GM18868 (cell line): ENCODE data around the gene MTOR.
"Not testable (repeated sequence)": the region's sequence is repeated elsewhere in the genome, so short reads cannot be mapped to it uniquely, and the experiment has no call there.

Experiments
- ATAC-seq: cut with Tn5 transposase; IDR thresholded peaks from one replicate; pipeline ENCODE4 v1.9.1; 2021; ENCODE audit warnings: mild to moderate bottlenecking, moderate library complexity; ENCODE audit not compliant: unreplicated experiment

MTOR gene

DNA sequence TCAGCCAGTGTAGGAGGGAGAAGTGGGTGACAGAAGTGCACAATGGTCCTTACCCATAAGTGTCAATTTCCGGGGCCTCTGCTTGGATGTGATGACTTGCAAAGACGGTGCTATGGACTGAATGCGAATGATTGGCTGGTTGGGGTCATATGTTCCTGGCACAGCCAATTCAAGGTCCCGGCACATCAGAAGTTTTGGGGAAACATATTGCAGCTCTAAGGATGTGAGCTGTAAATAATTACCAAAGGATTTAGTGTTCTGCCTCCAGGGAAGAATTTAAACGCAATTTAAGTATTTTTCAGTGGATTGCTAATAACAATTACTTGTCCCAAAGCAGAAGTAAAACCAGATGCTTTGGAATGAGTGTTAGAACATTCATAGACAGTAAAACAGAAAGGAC lies 135.8 kb downstream of the MTOR start:
- ATAC-seq, result no peak

DNA sequence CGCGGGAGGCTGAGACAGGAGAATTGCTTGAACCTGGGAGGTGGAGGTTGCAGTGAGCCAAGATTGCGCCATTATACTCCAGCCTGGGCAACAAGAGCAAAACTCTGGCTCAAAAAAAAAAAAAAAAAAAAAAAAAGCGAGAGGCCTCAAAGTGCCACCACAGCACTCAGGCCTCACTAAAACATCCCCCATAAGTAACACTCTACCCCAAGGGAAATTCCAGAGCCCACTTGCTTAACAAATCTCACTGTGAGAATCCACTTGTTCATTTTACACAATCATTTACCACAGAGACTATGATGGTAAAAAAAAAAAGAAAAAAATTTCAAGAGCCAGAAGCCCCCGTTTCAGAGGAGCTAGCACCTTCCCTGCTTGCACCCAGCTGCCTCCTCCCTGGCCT lies 136.4 kb downstream of the MTOR start:
- no peak for ATAC-seq

DNA sequence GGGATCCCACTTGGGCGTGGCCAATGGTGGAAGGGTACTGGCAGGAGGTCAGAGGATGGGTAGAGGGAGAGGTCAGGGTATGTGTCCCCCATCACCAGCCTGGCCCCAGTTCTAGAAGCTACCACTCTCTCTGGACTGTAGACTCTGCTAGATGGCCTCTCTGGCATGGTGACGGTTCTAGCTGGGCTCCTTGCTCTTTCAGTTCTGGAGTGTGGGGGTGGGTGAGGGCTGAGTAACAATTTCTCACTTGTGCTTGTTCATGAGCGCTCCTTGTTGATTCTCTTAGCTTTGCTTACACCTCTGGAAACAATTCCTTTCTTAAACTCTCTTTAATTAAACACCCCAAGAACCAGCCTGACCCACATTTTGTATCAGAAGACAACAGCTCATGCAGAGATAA lies 137.4 kb downstream of the MTOR start:
- ATAC-seq, result no peak

DNA sequence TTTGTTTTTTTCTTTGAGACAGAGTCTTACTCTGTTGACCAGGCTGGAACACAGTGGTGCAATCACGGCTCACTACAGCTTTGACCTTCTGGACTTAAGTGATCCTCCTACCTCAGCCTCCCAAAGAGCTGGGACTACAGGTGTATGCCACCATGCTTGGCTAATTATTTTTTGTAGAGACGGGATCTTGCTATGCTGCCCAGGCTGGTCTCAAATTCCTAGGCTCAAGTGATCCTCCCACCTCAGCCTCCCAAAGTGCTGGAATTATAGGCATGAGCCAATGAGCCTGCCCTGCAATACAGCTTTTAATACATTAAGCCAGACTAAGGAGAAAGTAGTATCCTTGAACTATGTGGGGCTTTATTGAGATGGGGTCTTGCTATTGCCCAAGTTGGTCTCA lies 146.0 kb downstream of the MTOR start:
- no peak for ATAC-seq

DNA sequence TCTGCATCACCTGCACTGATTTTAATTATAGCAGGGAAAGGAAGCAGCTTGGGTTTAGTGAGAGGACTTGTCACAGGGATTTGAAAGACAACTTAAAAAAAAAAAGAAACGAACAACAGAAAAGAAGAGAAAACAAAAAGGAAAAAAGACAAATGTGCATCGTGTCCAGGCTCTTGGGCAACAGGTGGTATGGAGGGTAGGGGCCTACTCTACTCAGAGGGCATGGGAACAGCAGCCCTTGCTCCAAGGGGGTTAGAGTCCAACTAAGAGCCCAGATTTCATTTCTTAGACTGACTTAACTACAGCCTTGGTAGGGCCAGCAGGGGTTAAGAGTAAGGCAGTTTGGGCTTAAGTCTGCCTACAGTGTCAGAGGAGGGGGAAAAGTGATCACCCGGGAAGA lies 147.4 kb downstream of the MTOR start:
- no peak for ATAC-seq

DNA sequence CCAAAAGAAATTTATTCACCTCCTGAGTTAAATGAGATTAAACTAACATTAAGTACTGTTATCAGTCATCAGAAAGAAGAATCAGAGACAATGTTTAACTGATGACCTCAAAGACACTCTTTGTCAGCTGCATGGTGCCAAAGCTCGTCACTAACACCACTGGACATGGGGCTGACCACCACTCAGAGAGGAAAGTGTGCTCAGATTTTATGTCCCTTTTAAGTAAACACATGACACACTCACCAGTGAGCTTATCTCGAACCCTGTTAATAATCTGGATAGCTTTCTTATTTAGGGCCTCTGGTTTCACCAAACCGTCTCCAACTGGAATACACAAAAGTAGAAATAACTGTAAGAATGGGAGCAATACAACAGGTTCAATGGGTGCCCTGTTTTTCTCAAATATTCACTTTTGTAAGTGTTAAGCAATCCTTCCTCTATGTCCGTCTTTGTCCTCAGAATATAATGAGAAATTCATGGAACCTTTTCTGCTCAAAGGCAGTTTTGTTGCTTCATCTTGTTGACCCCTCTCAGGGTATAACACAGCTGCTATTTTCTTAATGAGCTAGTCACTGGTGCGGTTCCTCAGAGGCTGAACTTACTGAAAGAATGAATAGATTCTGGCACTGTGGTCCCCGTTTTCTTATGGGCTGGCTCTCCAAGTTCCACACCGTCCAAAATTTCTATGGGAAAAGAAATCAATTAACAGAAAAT lies 153.1 kb downstream of the MTOR start:
- ATAC-seq, result no peak

DNA sequence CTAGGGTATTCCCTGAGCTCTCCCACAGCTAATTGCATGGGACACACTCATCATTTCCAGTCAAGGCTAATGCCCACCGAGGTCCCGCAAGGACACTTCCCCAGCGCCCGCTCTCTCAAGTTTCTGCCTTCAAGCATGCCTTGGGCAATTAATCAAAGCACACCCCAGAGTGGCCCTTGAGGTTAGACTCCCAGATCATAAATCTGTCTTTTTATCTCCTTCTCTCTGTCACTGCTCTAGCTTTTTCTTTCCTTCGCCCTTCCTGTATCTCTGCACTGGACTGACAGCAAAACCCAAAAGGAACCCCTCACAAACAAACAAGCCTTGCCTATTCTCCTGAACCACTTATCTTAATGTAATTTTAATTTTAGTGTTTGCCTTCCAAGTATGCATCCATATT lies 154.8 kb downstream of the MTOR start:
- ATAC-seq, result no peak

DNA sequence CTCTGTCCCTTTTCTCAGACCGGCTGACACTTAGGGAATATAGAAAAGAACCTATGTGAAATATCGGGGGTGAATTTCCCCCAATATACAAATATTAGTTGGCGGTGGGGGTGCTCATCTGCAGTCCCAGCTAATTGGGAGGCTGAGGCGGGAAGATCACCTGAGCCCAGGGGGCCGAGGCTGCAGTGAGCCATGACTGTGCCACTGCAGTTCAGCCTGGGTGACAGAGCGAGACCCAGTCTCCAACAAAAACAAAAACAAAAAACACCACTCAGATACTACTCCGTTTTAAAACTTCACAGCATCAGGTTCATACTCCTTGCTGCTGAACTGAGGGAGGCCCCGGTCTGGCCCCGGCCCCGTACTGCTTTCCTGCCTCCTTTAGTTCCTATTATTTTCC lies 156.8 kb downstream of the MTOR start:
- ATAC-seq, result no peak

DNA sequence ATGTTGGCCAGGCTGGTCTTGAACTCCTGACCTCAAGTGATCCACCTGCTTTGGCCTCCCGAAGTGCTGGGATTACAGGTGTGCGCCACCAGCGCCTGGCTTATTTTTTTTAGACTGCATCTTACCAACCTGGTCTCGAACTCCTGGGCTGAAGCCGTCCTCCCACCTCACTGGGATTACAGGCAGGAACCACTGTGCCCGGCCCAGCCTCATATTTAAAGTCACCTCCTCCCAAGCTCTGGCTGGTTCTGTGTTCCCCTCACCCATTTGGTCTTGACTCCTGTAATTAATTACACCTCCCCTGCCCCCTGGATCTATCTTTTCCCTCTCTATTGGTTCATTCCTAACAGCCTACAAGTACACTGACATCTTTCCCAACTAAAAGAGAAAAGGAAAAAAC lies 161.0 kb downstream of the MTOR start:
- no peak for ATAC-seq

DNA sequence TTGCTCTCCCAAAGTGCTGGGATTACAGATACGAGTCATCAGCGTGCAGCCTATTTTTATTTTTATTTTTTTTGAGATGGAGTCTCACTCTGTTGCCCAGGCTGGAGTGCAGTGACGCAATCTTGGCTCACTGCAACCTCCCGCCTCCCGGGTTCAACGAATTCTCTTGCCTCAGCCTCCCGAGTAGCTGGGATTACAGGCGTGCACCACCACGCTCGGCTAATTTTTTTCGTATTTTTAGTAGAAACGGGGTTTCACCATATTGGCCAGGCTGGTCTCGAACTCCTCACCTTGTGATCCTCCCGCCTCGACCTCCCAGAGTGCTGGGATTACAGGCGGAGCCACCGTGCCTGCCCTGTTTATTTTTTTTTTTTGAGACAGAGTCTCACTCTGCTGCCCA lies 161.5 kb downstream of the MTOR start:
- ATAC-seq, result not testable (repeated sequence)

DNA sequence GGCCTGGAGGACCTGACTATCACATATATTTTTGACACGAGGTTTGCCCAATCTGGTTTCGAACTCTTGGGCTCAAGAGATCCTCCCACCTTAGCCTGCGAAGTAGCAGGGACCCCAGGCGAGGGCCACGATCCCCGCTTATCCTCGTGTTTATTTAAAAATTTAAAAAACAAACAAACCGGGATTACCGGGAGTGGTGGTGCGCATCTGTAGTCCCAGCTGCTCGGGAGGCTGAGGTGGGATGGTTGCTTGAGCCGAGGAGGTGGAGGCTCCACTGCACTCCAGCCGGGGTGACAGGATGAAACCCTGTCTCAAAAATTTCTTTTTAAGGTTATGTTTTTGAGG lies 162.2 kb downstream of the MTOR start:
- ATAC-seq, result no peak

DNA sequence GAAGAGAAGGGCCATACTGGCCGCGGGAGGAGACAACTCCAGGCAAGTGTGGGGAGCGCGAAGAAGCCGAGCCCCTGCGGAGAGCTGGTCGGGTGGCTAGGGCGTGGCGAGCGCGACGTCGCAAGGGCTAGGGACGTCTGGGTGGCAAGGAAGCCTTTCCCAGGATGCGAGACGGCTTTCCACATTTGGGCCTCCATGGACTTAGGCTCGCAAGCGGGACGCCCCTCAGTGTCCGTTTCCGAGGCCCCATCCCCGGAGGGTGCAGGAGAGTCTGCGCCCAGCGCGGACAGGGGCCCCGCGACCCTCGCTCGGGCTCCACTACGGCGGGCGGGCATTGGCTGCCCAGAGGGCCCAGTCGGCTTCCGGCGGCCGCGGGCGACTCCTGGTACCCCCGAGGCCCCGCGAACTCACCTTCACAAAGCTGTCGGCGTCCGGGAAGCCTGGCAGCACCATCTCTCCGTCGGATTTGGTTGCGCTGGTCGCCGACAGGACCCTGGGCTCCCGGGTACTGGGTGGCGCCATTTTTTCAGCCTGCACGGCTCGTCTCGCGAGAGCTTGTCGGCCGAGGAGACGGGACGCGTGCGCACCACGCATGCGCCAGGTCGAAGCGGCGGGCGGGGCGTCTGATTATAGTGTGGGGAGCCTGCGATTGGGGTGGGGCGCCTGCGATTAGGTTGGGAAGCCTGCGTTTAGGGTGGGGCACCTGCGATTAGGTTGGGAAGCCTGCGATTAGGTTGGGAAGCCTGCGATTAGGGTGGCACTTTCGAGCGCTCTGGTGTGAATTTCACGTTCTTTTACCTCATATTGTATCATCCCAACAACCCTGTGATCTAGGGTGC lies 162.8 kb downstream of the MTOR start, which contains the start of gene EXOSC10:
Gene EXOSC10, minus strand, starts transcription at position 560 of the 839 bp plus-strand sequence. Its CDS starts 38 bp downstream, at position 522.
- ATAC-seq, result peak; percentile 92

DNA sequence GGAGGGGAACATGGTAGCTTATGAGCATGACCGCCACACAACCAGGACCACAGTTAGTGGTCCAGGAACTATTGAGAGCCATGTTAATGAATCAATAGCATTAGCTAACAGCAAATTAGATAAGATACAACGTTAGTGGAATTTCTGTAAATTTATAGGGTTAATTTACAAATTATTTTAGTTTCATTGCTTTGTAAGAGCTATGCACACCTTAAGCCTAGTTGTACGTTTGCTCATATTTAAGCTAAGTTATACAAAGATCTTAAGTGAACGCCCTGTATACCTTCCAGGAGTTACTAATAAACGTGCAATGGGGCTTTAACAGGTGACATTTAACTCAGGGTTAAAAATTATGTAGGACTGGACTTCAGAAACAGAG lies 163.4 kb downstream of the MTOR start:
- no peak for ATAC-seq

DNA sequence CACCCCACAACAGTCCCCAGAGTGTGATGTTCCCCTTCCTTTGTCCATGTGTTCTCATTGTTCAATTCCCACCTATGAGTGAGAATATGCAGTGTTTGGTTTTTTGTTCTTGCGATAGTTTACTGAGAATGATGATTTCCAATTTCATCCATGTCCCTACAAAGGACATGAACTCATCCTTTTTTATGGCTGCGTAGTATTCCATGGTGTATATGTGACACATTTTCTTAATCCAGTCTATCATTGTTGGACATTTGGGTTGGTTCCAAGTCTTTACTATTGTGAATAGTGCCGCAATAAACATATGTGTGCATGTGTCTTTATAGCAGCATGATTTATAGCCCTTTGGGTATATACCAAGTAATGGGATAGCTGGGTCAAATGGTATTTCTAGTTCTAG lies 178.6 kb downstream of the MTOR start:
- ATAC-seq, result not testable (repeated sequence)

DNA sequence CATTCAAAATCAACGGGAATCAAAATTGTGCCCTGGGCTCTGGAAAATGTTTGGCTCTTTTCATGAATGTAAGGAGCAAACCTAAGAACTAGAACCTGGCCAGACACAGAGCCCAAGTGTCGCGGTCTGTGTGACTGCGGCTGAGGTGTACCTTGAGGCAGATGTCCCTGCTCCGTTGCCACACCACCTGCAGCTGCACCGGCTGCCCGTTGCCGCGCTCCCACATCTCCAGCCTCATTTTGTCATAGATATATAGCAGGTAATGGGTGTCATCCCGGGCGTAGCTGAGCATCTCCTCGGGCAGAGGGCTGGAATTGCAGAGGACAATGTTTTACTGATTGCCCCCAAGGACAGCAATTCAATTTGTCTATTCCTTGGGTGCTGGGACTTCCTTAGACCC lies 181.4 kb downstream of the MTOR start:
- no peak for ATAC-seq

DNA sequence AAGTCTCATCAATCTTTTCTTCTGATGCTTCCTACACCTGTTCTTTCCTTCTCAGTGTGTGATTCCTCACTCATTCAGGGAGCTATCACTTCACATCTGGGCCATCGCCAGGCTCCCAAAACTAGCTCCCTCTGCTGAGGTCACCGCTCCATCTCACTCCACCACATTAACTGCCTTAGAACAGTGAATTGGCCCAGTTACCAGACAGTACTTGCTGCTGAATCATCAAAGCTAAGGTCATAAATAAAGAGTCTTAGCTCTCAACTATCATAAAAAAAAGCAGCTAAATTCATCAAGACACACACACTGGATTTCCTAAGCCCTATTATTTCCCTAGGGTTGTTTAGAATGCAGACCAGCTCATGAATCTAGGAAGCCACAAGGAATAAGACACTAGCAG lies 183.7 kb downstream of the MTOR start:
- ATAC-seq, result no peak

DNA sequence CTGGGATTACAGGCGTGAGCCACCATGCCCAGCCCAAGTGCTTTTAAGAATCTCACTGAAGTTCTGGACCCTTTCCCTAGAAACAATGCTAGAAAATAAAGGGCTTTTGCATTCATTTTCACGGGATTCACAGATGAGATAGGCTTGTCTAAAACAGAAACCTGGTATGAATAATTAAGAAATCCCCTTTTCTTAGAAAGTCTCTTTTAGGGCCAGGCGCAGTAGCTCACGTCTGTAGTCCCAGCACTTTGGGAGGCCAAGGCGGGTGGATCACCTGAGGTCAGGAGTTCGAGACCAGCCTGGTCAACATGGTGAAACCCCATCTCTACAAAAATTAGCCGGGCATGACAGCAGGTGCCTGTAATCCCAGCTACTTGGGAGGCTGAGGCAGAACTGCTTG lies 189.0 kb downstream of the MTOR start:
- ATAC-seq, result not testable (repeated sequence)

DNA sequence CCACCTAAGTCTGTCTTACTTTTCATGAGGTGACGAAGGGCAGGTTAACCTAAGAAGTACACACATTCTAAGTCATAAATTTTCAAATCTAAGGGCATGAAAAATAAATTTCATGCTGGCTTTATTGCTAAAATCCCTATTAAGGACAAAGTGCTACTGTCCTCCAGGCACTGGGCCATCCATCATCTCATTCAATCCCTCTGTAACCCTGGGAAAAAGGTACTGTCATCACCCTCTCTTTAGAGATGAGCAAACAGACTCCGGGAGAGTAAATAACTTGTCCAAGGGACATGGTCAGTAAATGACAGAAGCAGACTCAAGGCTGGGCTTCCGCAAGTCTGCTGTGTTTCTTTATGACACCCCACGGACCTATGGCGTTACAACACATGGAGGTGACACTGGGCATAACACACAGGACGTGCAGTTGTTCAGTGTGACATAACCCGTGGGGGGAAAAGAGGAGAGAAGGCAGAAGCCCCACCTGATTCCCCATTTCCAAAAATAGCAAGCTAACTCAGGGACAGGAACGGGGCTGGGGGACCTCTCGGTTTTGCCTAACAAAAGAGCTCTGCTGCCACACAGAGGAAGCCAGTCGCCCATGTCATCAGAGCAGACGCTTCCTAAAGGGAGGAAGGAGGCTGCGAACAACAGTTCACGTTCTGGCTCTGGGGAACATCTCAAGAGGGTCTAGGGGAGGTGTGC lies 190.0 kb downstream of the MTOR start:
- no peak for ATAC-seq

DNA sequence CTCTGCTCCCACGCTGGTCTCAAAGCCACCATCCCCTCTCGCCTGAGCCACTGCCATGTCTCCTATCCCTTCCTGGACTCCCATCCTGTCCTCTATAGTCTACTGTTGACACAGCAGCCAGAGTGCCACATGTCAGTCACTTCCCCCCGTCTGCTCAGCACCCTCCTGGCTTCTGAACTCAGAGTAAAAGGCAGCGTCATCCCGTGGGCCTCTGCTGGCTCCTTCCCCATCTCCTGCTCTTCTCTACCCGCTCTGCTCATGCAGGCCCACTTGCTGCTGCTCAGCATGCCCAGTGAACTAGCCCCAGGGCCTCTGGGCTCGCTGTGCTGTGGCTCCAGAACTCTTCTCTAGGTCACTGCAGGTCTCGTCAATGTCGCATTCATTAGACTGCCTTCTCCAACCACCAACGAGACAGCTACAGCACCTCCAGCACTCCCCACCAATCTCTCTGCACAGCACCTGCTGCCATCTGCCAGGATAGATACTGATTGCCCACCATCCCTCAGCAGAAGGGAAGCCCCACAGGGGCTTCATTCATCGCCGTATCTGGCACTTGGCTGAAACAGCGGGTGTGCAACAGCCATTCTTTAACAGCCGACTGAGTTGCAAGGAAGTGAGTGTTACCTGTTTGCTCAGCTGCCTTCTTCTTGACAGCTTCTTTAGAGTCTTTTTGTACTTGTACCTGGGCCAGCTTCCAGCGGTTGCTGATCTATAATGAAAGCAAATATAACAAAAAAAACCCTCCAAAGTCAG lies 190.7 kb downstream of the MTOR start:
- ATAC-seq, result no peak

DNA sequence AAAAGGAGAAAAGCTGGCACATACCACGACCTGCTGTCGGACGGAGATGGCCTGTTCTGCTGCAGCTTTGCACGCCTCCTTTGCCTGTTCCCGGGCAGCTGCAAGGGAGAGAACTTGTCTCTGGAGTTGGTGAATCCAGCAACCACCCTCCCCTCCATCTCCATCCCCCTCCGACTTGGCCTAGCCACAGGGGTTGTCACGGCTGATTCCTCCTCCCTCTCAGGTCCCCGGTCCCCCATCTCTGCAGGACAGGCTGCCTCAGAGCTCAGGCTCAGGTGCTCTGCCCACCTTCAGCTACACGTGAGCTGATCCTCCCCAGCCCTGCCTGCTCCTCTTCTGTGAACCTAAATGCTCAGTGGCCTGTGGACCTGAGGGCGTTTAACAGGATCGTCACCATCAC lies 191.5 kb downstream of the MTOR start:
- no peak for ATAC-seq
